Neural progenitor cell (in vitro differentiated cells): Measurements from ENCODE around the gene AKAP5.

Experiments
- EZH2 ChIP-seq: fragments of 200-600 bp; sonication (generic); IDR thresholded peaks from 2 replicates; pipeline ENCODE4 v1.6.1; 2017; ENCODE audit warnings: antibody characterized with exemption, mild to moderate bottlenecking, moderate library complexity
- TF ChIP-seq, protein P1 (sequence below): fragments of 200-600 bp; sonication (generic); IDR thresholded peaks from 2 replicates; pipeline ENCODE4 v1.5.1; 2017; ENCODE audit warnings: antibody characterized with exemption, mild to moderate bottlenecking

DNA sequence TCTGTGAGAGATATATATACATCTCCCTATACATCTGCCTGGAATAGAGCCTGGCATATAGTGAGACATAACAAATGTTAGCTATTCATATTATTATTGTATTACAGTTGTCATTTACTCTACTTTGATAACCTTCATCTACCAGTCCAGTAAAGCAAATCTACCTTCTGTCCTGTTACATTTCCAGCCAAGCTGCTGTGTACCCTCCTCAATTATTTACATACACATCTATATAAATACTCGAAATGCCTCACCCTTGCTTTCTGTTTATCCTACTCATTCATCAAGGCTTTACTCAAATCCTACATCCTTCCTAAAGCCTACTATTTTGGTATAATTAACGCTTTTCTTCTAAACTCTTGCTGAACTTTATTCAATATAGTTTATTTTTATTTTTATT, 48.0 kb downstream of the AKAP5 start:
- TF ChIP-seq, protein P1, sequence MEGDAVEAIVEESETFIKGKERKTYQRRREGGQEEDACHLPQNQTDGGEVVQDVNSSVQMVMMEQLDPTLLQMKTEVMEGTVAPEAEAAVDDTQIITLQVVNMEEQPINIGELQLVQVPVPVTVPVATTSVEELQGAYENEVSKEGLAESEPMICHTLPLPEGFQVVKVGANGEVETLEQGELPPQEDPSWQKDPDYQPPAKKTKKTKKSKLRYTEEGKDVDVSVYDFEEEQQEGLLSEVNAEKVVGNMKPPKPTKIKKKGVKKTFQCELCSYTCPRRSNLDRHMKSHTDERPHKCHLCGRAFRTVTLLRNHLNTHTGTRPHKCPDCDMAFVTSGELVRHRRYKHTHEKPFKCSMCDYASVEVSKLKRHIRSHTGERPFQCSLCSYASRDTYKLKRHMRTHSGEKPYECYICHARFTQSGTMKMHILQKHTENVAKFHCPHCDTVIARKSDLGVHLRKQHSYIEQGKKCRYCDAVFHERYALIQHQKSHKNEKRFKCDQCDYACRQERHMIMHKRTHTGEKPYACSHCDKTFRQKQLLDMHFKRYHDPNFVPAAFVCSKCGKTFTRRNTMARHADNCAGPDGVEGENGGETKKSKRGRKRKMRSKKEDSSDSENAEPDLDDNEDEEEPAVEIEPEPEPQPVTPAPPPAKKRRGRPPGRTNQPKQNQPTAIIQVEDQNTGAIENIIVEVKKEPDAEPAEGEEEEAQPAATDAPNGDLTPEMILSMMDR, result no peak
- TF ChIP-seq EZH2, result no peak
